EH (cell line): ENCODE results near the gene DBP.

ENCODE experiments used
- DNase-seq: peaks from one replicate; pipeline ENCODE4 v3.0.0-alpha.2; 2015; ENCODE audit warnings: low read depth

DBP gene

DNA sequence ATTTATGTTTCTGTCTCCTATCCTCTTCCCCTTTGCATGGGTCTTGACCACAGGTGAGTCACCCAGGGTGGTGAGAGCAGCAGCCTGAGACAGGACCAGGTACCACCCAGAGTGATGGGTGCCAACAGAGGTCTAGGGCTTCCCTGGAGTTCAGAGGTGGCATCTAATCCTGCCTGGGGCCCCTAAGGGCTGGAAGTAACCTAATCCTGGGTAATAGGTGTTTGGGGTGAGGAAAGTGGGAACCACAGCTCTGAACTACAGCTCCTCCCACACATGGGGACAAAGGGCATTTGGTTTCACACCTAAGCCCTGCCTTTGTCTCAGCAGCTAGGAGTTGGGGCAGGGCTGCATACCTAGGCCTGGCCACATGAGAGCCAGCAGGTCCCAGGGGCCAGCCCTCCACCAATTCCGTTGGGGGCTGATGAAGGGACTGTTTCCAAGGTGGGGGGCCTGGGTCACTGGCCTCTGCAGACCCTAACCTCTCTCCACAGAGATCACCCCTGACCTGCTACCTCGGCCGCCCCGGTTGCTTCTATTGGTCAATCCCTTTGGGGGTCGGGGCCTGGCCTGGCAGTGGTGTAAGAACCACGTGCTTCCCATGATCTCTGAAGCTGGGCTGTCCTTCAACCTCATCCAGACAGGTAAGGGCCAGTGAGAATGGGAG is 9.8 kb downstream of the DBP start:
- no peak for DNase-seq

DNA sequence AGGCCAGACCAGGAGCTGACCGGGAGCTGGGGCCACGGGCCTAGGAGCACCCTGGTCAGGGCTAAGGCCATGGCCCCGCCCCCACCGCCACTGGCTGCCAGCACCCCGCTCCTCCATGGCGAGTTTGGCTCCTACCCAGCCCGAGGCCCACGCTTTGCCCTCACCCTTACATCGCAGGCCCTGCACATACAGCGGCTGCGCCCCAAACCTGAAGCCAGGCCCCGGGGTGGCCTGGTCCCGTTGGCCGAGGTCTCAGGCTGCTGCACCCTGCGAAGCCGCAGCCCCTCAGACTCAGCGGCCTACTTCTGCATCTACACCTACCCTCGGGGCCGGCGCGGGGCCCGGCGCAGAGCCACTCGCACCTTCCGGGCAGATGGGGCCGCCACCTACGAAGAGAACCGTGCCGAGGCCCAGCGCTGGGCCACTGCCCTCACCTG is 11.3 kb downstream of the DBP start:
- DNase-seq, result no peak

DNA sequence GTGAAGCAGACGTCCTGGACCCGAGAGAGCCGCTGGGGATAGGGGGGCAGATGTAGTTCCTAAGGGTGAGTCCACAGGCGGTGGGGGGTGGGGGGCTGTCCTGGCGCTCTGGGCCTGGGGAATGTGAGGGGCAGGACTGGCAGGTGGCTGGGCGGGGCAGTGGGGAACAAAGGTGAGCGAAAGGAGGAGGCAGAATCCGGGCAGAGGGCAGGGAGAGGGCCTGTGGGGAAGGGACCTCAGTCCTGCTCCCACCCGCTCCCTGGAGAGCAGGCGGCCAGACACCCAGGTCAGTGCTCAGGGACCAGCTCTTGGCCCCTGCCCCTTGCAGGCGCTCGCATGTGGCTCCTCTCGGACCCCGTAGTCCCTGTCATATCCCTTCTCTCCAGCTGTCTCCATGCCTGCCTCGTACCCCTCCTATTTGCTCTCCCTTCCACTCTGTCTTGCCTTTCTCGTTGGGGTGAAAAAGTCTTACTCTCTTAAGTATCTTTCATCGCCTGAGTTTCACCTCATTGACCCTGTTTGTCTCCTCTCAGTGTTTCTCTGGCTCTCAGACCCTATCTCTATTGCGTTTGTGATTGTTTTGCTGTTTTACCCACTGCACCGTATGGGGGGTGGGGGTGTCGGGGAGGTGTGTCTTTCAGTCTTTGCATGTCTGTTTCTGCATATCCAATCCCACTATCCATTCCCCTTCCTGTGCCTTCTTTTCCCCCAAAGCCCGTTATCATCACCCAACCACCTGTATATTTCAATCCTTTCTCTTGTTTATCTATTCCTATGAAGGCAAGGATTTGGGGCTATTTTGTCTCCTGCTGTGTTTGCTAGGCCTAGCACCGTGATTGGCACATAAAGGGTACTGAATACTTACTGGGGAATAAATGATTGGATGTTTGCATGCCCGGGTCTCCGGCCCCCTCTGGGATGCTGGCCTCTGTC is 12.1 kb downstream of the DBP start:
- DNase-seq, result no peak

DNA sequence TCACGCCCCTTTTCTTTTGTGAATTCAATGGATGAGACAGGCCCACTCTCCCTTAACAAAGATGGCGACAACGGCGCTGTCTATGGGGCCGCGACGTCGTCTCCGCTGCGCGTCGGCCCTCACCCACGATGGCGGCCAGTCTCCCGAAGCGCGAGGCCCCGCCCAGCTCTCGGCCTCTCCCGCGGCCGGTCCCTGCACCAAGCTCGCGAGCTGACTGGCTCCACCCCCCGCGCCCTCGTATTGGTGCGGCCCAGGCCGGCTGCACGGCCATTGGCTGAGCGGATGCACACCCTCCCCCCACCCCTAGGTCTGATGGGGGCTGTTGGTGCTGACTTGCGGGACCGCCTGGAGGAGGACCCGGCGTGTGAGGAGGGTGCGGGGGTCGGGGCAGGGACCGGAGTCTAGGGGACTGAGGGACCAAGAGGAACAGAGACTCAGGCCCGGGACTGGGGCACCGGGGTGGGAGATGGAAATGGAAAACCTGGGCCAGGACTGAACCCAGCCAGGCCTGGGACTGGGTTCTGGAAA is 13.0 kb downstream of the DBP start:
- DNase-seq, result peak; percentile 98

DNA sequence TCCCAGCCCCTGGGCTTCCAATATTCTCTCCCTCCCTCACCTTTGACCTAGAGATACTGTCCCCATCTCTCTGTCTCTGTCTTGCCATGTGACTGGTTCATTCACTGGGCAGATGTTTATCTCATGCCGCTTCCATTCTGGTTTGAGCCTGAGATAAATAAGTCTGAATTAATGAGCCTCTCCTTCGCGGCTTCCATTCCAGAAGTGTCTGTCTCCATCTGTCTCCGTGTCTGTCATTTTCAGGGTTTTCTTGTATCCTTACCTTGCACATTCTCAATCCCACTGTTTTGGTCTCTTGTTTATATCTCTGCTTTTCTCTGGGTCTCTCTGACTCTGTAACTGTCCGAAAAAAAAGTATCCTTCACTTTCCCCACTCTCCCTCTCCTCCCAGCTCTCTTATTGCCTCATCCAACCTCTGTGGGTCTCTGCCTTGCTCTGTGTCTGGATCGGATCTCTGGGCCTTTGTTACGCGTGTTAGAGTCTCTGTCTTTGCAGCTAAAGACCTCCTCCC is 13.6 kb downstream of the DBP start:
- DNase-seq, result no peak

DNA sequence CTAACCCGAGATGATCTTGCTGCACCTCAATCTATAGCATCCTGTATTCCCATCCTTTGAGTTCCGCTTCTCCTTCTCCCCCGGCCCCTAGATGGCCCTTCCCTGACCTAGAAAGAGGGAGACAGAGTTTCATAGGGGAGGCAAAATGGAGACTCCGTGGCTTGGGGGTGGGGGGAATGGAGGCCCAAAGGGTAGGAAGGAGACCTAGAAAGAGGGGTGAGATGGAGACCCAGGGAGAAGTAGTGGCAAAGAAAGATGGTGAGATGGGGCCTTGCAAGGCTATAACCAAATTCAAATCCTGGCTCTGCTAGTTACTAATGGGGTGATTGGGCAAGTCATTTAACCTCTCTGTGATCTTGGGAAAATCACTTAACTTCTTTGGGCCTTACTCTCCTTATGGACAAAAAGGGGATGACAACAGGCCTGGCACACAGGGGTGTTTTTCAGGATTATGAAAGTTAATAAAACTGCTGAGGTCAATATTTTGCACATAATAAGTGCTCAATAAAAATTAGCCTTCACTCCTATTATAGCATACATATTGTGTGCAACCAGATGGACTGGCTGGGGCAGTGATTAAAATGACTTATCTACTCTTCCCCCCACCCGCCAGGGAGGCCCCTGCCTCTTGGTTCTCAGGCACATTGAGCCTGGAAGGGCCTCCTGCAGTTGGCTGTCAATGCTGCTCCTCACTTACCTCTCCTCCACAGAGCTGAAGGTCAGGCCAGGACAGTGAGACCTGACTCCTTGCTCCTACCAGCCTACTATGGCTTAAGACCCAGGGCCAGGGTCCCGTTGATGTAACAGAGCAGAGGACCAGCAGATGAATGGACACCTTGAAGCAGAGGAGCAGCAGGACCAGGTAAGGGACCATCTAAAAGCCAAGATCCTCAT is 17.2 kb downstream of the DBP start:
- DNase-seq, result peak; percentile 36

DNA sequence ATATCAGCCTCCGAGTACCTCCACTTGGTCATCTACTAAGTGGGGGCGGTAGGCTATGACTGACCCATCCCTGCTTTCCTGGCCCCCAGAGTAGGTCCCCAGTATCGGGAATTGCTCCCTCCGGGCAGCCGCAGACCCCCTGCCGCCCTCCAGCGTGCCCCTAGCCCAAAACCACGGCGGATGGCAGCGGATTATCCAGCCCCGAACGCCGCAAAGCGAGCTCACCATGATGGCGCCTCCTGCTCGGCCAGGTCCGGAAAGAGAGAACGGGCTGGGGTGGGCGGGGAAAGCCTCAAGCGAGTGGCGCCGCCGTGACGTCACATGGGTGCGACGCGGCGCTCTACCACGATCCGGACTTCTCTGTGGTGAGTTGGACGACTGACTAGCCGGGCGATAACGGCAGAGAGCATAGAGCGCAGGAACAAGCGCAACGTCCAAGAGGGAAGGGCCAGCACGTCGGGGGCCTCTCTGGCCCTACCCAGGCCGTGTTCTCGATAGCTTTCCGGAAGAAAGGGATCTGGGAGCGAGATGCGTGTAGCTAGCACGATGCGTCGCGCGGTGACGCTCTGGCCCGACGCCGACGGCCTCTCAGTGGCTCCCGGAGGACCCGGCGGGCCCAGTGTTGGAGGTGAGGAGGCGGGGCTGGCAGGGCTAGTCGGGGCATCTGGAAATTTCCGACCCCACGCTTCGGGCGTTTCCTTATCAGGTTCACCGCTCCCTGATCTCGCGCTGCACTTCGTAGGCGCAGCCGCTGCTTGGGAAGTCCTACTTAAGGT is 18.1 kb downstream of the DBP start, which contains the start of the genes RPL18 and SPHK2:
TSS of gene RPL18 (minus strand) at position 263 of the 776 bp plus-strand sequence. CDS start at position 228, 35 bp downstream.
TSS of gene SPHK2 (plus strand) at position 591 of the 776 bp plus-strand sequence. CDS start 1,009 bp downstream, outside the sequence.
- peak; percentile 100 for DNase-seq

DNA sequence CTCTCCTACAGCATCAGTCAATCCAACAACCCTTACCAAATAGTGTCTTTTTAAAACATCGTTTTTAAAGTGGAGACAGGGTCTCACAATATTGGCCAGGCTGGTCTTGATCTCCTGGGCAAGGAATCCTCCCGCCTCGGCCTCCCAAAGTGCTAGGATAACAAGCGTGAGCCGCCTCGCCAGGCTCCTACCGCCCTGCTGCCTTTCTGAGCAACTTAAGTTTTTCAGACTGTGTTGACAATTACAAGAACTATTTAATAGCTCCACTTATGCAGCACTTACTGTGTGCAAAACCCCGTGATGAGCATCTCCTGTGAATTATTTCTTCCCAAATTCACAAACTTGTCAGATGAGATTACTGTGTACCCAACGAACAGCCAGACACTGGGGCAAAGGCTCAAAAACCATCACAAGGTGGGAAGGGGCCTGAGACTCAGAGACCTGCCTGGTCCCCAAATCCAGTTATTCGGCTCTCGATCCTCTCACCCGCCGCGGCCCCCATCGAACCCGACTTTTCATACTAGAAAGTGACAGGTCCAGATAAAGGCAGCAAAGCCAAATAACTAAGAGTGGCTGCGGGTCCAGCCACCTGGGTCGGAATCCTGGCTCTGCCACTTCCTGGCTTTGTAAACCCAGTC is 18.8 kb downstream of the DBP start:
- peak; percentile 19 for DNase-seq

DNA sequence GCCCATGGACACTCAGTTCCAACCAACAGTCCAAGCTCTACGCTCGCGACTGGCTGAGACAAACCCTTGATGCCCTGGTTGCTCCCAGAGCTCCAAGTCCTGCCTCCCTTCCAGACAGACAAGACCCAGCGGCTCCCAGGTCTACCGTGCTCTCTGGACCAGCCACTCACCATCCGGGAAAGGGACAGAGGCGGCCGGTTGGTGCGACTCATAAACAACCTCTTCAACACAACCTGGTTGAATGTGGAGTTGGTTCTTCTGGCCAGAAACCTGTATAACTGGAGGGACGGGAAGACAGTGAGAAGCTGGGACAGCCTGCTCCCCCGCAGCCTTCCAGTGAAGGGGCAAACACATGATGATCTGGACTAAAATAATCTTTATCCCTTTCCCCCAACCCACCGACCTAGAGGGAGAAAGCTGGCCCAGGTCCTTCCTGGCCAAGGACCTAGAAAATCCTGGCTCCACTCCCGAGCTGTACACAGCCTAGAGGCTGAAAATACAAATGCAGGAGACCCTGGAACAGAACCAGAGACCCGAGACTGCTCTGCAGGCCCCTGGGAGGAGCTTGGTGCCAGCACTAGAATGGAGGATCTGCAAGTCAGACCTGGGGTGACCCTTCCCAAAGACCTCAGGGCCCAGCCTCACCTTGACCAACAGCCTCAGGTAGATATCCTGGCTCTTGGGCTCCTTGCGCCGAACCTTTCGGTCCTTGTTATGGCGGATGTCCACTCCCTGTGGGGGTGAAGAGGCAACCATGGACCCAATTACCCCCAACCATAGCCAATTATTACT is 19.8 kb downstream of the DBP start:
- DNase-seq, result peak; percentile 20

DNA sequence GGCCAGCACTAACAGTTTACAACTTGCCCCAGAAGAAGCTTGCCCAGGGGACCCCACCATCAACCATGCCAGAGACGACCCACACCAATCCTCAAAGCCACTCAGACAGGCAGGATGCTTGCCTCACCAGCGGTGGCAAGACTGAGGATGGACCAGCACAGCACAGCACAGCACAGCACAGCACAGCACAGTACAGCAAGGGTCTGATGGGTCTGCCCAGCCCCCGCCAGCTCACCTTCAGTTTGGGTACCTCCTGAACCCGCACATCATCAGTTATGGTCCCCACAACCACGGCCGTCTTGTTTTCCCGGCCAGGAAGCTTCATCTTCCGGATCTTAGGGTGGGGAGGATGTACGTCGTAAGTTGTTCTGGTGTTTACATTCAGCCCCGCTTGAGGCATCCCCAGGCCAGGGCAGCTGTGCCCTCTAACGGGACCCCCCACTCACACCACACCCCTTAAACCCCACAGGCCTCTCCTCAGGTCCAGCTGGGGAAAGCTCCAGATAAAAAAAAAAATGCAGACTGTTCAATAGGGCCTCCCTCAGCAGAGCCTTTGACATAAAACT is 20.6 kb downstream of the DBP start:
- no peak for DNase-seq

DNA sequence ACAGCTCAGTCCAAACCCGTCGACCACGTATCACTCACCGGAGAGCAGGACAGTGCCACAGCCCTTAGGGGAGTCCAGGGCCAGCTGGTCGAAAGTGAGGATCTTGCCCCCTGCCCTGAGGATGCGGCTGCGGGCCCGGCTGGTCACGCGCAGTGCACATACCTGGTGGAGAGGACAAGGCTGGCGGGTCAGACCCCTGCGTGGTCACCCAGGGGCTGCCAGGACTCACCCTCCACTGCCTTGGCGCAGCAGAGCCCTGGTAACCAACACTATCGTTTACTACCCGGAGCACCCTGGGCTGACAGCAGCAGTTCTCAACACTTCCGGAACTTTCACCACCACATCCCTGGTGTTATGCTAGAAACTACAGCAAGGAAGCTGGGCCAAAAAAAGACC is 21.1 kb downstream of the DBP start:
- DNase-seq, result no peak

DNA sequence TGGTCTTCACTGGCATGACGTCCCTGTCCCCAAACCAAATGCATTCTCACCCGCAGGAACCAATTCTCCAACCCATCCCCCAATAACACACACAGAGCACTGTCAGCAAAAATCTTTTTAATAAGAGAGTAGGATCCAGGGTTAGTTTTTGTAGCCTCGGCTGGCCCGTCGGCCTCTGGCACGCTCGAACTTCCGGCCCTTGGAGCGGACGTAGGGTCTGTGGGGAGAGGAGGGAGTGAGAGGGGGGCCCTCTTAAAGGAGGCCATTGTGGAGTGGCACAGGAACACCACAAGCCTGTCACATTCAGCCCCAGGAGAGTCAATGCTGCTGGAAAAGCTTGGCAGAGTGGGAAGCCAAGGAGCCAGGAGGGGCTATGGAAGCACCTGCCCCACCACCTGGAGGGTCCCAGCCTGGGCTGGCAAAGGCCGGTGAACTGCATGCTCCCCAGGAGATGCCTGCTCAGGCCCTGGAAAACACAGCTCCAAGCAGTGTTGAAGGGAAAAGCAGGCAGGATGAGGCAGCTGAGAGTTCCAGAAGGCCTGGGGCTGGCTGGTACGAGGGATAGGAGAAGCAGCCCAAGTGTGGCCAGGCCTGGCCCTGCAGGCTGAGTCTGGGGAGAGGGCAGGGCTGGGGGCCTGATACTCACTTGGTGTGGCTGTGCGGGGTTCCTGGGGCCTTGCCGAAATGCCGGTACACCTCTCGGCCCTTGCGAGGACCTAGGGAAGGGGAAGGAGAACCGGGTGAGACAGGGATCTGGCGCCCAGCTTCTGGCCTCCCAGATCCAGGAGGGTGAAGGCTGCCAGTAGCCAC is 21.7 kb downstream of the DBP start:
- DNase-seq, result no peak

DNA sequence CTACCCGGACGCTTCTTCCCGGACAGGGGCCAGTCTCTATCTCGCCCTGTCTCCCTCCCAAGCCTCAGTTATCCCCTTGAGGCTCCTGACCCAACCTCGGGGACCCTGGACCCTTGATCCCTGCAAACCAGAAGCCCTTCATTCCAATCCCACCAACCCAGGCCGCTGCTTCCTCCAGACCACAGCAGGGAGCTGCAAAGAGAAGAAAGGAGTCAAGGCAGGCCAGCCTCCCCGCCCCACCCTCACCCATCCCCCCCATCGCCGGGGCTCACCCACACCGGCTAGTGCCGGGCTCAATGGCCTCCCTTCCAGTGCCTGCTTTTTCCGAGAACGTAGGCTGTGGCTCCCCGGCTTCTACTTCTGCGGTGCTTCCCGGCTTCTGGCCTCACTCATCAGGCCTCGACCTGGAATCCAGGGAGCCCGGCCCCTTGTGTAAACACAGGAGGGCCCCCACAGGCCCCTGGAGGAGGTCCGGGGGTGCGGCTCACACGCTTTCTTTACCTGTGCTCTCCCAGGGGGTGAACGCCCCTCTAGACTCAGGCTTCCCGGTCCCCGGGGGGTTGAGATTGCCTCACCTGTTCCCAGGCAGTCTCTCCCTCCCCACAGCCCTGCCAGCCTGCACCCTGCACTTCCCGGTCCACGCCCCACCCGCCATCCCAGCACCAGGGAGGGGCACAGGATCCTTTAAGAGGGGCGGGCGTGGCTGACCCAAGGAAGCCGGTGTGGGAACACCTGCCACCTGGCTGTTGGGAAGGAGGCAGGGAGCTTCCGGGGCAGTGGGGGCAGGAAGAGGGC is 22.5 kb downstream of the DBP start, which contains the start of gene FAM83E:
TSS of gene FAM83E (minus strand) at position 641 of the 795 bp plus-strand sequence. CDS start 1,704 bp downstream, outside the sequence.
- no peak for DNase-seq

DNA sequence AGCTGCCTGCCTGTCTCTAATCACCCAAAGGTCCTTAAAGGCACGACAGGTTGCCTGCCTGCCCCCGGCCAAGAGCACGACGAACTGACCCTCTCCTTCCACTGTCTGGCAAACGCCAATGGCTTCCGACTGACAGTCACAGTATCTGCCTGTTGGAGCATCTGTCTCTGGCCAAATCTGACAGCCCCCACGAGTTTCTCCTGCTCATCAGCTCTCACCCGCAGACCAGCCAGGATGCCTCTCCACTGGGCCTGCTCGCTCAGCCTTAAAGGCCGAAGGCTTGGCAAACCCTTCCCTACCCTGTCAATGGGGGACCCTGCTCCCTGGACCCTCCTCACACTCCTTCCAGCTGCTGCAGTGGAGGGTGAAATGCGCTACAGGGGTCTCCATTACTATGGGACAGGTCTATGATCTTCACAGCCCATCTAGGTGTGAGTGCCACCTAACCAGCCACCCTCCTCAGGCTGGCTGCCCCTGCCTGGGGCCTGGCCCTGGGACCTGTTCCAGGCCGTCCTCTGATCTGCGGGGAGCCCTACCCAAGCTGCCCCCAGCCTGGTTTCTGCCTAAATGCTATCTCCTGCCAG is 23.2 kb downstream of the DBP start:
- DNase-seq, result no peak

DNA sequence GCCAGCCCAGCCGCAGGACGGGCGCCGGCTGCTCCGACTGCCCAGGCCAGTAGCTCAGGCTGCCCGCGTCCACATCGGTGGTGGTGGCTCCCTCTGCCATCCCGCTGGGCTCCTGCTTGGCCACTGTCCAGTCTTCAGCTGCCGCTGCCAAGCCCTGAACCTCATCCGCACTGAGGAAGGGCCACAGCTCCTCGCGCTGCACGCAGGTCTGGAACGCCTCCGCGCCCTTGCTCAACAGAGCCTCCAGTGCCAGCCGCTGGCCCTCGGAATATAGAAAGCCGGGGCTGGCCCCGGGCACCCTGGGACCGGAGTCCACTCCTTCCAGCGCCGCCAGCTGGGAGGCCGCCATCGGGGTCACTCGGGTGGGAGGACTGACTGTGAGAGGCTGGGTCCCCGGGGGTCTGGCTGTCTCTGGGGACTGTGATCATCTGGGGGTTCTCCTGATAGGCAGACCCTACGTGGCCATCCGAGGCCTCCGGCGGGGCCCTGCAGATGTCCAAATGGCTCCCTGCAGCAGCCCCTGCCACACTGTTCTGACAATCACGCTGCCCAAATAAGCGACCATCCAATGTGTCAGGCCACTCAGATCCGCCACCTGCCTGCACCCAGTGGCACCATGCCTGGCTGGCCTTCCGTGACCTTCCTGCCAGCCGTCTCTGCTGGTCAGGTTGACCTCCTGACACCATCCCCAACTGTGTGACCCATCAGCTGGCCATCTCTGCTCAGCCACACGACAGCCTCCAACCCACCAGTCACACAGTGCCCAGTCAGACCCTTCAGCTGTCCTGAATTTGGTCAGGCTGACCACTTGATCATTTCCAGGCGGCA is 23.9 kb downstream of the DBP start:
- DNase-seq, result no peak

DNA sequence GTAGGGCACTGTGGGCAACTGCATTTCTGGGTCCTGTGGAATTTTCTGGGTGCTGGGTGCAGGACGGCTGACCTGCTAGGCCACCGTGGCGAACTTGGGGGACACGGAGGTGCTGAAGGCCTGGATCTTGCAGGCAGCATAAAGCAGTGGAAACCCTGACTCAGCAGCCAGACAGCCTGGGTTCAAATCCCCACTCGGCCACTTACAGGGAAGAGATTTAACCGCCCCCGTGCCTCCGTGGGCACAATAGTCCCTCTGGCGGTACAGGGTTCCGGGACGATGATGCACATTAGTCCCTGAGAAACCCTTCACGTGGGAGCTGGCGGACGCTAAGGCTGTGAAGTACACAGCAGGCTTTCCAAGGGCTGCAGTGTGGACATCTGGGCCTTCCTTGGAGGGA is 25.3 kb downstream of the DBP start:
- DNase-seq, result no peak
